ENCODE measurements around the gene ZBTB7C. TPM values are rescaled to one million over a fixed set of nuclear protein-coding genes. Genes with fewer than 3 reads are reported as not detected.
A peak's percentile ranks its signal among the peaks of the same experiment; 100 is the strongest.

ZBTB7C gene
- 0.15 TPM for polyA plus RNA-seq (2013, experiment 1 of 2)
- polyA plus RNA-seq (2013, experiment 2 of 2), result 0.32 TPM

DNA sequence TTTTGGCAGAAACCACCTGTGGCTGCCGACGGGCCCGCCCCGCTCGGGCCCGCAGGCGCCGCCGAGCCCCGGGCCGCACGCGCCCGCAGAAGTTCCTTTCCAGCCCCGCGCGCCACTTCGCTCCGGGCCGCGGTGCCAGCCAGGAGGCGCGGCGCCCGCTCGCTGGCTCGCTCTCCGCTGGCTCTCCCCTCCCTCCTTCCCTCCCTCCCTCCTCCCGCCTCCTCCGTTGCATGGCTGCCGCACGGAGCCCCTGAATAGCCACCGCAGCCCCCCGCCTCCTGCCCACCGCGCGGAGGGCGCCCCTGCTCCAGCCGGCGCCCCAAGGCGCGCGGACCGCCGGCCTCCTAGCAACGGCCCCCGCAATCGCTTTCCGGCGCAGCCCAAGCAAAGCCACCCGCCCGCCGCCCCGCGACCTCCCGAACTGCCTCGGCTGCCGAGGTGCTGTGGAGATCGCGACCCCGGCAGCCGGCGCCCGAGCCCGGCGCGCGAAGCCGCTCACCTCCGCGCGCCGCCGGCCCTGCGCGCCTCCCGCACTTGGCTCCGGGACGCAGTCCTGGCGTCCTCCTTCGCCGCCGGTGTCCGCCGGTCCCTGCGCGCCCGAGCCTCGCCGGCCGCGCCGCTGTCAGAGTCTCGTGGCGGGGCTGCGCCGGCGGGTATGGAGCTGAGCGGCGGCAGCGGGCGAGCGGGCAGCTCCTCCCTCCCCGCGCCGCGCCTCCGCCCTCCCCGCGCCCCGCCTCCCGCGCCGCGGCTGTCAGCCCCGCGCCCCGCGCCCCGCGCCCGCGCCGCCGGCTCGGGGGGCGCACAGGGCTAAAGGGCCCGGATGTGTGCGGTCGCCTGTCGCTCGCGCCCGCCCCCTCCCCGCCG is at the start of gene ZBTB7C:
TSS of gene ZBTB7C (minus strand) at position 657 of the 864 bp plus-strand sequence.
- under 1% methylated on average over 136 of the region's 136 CpGs for WGBS
- Histone ChIP-seq H3K36me3 (ENCODE audit: insufficient read depth, low read length) (no peaks in the 10 kb centered on the region), H3K4me3 (ENCODE audit: low read length) (peak within 1 kb of the TSS; percentile 70), H3K4me1 (ENCODE audit: insufficient read depth, low read length) (peaks cover 16% of the 10 kb centered on the region), H3K27me3 (ENCODE audit: insufficient read depth, low read length) (peaks cover 74% of the 10 kb centered on the region), H3K9me3 (ENCODE audit: insufficient read depth, low read depth, low read length) (no peaks in the 10 kb centered on the region), H3K27ac (ENCODE audit: low read depth, low read length) (no peak within 1 kb of the TSS), H3K9ac (ENCODE audit: low read depth, low read length) (no peak within 1 kb of the TSS)

- H3K27me3 ChIP-seq (ENCODE audit: insufficient read depth, low read length), result no peaks in the 10 kb centered on the region
- H3K27ac ChIP-seq (ENCODE audit: low read depth, low read length), result no peak overlapping the region
- H3K4me3 ChIP-seq (ENCODE audit: low read length), result no peak overlapping the region
- H3K4me1 ChIP-seq (ENCODE audit: insufficient read depth, low read length), result no peaks in the 10 kb centered on the region; the same call in 1 of the 2 replicates
- H3K36me3 ChIP-seq (ENCODE audit: insufficient read depth, low read length), result no peaks in the 10 kb centered on the region
- H3K9ac ChIP-seq (ENCODE audit: low read depth, low read length), result no peak overlapping the region
- 92% methylated on average over 9 of the region's 9 CpGs for WGBS
- H3K9me3 ChIP-seq (ENCODE audit: insufficient read depth, low read depth, low read length), result no peaks in the 10 kb centered on the region
Measured at GRCh38 chr18:48456838-48457237, 47.7 kb upstream of the ZBTB7C start.

DNA sequence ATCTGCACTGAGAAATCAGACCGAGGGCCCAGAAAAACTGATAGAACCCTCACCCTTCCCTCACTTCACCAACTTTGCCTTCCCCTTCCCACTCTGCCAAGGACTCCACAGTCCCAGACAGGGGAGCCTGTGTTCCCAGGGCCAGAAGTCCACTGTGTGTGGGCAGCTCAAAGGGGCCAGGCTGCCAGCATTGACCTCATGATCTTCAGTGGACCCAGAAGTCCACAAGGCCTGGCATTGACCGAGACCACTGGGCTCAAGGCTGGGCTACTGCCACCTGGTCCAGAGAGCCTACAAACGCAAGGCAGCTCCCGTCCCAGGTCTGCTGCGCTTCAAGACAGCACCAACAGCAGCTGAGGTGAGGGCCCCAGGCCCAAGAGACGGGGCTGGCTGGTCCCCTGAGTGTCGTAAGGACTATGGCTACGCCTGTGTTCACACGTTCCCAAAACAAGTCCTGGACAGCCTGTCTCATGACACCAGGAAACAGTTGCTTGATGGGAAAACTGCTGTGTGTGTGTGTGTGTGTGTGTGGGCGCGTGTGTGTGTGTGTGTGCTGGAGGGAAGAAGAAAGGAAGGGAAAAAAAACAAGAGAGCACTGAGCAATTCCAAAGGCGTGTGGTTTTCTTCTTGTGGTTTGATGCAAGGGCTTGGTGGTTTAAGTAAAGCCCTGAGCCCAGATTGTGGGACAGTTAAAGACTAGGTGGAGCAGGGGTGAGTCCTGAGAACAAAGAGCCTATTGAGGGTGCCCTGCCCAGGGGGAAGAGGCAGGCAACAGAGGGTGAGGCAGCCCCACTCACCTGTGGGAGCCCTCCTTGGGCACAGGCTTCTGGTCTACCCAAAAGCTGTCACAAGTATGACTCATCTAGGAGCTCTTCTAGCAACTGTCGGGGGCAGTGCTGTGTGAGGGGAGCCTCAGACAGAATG is 46.6 kb upstream of the ZBTB7C start:
- no peaks in the 10 kb centered on the region for H3K27me3 ChIP-seq (ENCODE audit: insufficient read depth, low read length)
- H3K4me1 ChIP-seq (ENCODE audit: insufficient read depth, low read length), result no peaks in the 10 kb centered on the region; the same call in 1 of the 2 replicates
- no peak overlapping the region for H3K27ac ChIP-seq (ENCODE audit: low read depth, low read length)
- no peaks in the 10 kb centered on the region for H3K9me3 ChIP-seq (ENCODE audit: insufficient read depth, low read depth, low read length)
- H3K9ac ChIP-seq (ENCODE audit: low read depth, low read length), result no peak overlapping the region
- 85% methylated on average over 13 of the region's 13 CpGs for WGBS
- no peak overlapping the region for H3K4me3 ChIP-seq (ENCODE audit: low read length)
- H3K36me3 ChIP-seq (ENCODE audit: insufficient read depth, low read length), result no peaks in the 10 kb centered on the region

DNA sequence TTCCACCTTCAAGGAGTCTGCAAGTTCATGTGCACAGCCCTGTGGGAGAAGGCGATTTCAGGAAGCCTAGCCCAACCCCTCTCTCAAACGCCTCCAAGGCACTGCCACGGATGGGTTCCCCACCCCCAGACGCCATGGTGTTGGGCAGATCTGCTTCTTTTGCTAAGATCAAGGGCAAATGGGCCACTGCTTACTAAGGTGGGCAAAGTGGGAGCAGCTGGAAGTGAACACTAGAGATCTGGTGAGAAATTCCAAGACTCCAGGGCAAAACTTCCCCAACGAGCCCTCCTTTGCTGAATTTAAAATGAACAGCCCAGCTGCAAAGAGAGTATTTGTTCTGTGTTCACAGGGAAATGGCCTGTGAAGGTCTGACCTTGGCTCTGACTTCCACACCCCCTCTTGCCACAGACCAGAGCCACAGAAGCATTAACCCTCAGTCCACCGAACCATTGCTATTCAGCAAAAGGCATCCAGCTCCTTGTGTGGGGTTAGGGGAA is 45.1 kb upstream of the ZBTB7C start:
- Histone ChIP-seq H3K27ac (ENCODE audit: low read depth, low read length) (no peak overlapping the region), H3K4me1 (ENCODE audit: insufficient read depth, low read length) (no peaks in the 10 kb centered on the region; the same call in 1 of the 2 replicates), H3K9ac (ENCODE audit: low read depth, low read length) (no peak overlapping the region), H3K4me3 (ENCODE audit: low read length) (no peak overlapping the region), H3K9me3 (ENCODE audit: insufficient read depth, low read depth, low read length) (no peaks in the 10 kb centered on the region), H3K36me3 (ENCODE audit: insufficient read depth, low read length) (no peaks in the 10 kb centered on the region), H3K27me3 (ENCODE audit: insufficient read depth, low read length) (no peaks in the 10 kb centered on the region)
- 70% methylated on average over 6 of the region's 6 CpGs for WGBS

GRCh38 chr18:48453330-48454066 is 44.3 kb upstream of the ZBTB7C start:
- Histone ChIP-seq H3K4me3 (ENCODE audit: low read length) (no peak overlapping the region), H3K36me3 (ENCODE audit: insufficient read depth, low read length) (no peaks in the 10 kb centered on the region), H3K4me1 (ENCODE audit: insufficient read depth, low read length) (no peaks in the 10 kb centered on the region; the same call in 1 of the 2 replicates), H3K9me3 (ENCODE audit: insufficient read depth, low read depth, low read length) (no peaks in the 10 kb centered on the region), H3K27me3 (ENCODE audit: insufficient read depth, low read length) (no peaks in the 10 kb centered on the region), H3K9ac (ENCODE audit: low read depth, low read length) (no peak overlapping the region), H3K27ac (ENCODE audit: low read depth, low read length) (no peak overlapping the region)
- WGBS, result 93% methylated on average over 9 of the region's 9 CpGs

GRCh38 chr18:48452861-48453323 is 43.7 kb upstream of the ZBTB7C start:
- Histone ChIP-seq H3K9me3 (ENCODE audit: insufficient read depth, low read depth, low read length) (no peaks in the 10 kb centered on the region), H3K4me3 (ENCODE audit: low read length) (no peak overlapping the region), H3K27me3 (ENCODE audit: insufficient read depth, low read length) (no peaks in the 10 kb centered on the region), H3K27ac (ENCODE audit: low read depth, low read length) (no peak overlapping the region), H3K4me1 (ENCODE audit: insufficient read depth, low read length) (no peaks in the 10 kb centered on the region; the same call in 1 of the 2 replicates), H3K9ac (ENCODE audit: low read depth, low read length) (no peak overlapping the region), H3K36me3 (ENCODE audit: insufficient read depth, low read length) (no peaks in the 10 kb centered on the region)
- WGBS, result 97% methylated on average over 4 of the region's 4 CpGs

GRCh38 chr18:48450685-48451084 is 41.5 kb upstream of the ZBTB7C start:
- no peak overlapping the region for H3K4me3 ChIP-seq (ENCODE audit: low read length)
- WGBS, result 94% methylated on average over 2 of the region's 2 CpGs
- no peaks in the 10 kb centered on the region for H3K36me3 ChIP-seq (ENCODE audit: insufficient read depth, low read length)
- H3K4me1 ChIP-seq (ENCODE audit: insufficient read depth, low read length), result no peaks in the 10 kb centered on the region; the same call in 1 of the 2 replicates
- H3K9ac ChIP-seq (ENCODE audit: low read depth, low read length), result no peak overlapping the region
- H3K27ac ChIP-seq (ENCODE audit: low read depth, low read length), result no peak overlapping the region
- no peaks in the 10 kb centered on the region for H3K9me3 ChIP-seq (ENCODE audit: insufficient read depth, low read depth, low read length)
- H3K27me3 ChIP-seq (ENCODE audit: insufficient read depth, low read length), result no peaks in the 10 kb centered on the region

DNA sequence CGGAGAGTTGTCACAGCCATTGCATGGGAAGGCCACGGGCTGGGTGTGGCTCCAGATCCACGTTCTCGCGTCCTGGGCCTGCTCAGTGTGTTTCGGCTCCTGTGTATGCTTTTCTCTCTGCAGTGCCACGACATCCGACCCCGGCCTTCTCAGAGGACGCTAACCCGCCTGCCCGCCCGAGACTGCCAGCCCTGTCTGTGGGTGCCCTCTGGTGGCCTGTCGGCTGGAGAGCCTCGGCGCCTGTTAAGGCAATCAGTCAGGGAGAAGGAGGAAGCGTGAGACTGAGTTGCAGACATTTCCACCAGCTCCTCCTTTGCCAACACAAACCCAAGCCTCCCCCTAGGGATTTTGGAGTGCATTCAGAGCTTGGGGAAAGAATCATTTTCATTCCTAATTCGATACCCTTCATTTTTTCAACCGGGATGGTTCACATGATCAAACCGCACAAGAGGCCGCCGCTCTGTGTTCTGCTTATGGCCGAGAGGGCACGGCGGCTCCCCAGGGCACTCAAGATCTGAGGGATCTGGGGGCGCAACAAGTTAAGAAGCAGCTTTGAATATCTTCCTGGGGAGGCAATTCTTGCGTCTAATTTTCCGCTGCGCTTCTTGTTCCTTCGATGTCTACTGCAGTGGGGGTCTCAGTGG is 37.5 kb upstream of the ZBTB7C start:
- WGBS, result 46% methylated on average over 30 of the region's 30 CpGs

DNA sequence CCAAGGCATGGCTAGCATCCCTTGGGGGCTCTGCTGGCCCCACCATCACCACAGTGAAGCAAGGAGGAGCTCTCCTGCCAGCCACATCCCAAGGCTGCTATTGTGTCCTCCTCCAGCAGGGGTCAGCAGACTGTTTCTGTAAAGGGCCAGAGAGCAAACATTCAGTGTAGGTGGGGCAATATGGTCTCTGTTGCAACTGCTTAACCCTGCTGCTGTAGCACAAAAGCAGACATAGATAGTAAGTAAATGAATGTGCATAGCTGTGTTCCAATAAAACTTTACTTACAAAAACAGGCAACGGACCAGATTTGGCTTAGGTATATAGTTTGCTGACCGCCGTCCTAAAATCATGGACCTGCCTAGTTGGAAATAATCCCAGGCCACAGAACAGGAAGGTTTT is 36.4 kb upstream of the ZBTB7C start:
- H3K4me1 ChIP-seq (ENCODE audit: insufficient read depth, low read length), result no peaks in the 10 kb centered on the region
- H3K9me3 ChIP-seq (ENCODE audit: insufficient read depth, low read depth, low read length), result no peaks in the 10 kb centered on the region
- 87% methylated on average over 3 of the region's 3 CpGs for WGBS
- no peaks in the 10 kb centered on the region for H3K27me3 ChIP-seq (ENCODE audit: insufficient read depth, low read length)
- no peak overlapping the region for H3K9ac ChIP-seq (ENCODE audit: low read depth, low read length)
- no peak overlapping the region for H3K27ac ChIP-seq (ENCODE audit: low read depth, low read length)
- no peaks in the 10 kb centered on the region for H3K36me3 ChIP-seq (ENCODE audit: insufficient read depth, low read length)
- no peak overlapping the region for H3K4me3 ChIP-seq (ENCODE audit: low read length)

More for the DNA sequence above, 37.5 kb upstream of the ZBTB7C start:
- no peak overlapping the region for H3K9ac ChIP-seq (ENCODE audit: low read depth, low read length)
- H3K36me3 ChIP-seq (ENCODE audit: insufficient read depth, low read length), result no peaks in the 10 kb centered on the region
- no peak overlapping the region for H3K4me3 ChIP-seq (ENCODE audit: low read length)
- no peaks in the 10 kb centered on the region for H3K9me3 ChIP-seq (ENCODE audit: insufficient read depth, low read depth, low read length)
- no peaks in the 10 kb centered on the region for H3K4me1 ChIP-seq (ENCODE audit: insufficient read depth, low read length)
- no peaks in the 10 kb centered on the region for H3K27me3 ChIP-seq (ENCODE audit: insufficient read depth, low read length)
- no peak overlapping the region for H3K27ac ChIP-seq (ENCODE audit: low read depth, low read length)

- Histone ChIP-seq H3K4me3 (ENCODE audit: low read length) (no peak overlapping the region), H3K27me3 (ENCODE audit: insufficient read depth, low read length) (no peaks in the 10 kb centered on the region), H3K4me1 (ENCODE audit: insufficient read depth, low read length) (no peaks in the 10 kb centered on the region), H3K9me3 (ENCODE audit: insufficient read depth, low read depth, low read length) (no peaks in the 10 kb centered on the region), H3K27ac (ENCODE audit: low read depth, low read length) (no peak overlapping the region), H3K9ac (ENCODE audit: low read depth, low read length) (no peak overlapping the region), H3K36me3 (ENCODE audit: insufficient read depth, low read length) (no peaks in the 10 kb centered on the region)
- WGBS, result 70% methylated on average over 2 of the region's 2 CpGs
Measured at GRCh38 chr18:48442761-48443160, 33.6 kb upstream of the ZBTB7C start.

All from HUES64 (cell line).